ENCODE results near the gene HNRNPA2B1. TPM values are rescaled to one million over a fixed set of nuclear protein-coding genes. Genes with fewer than 3 reads are reported as not detected.
"Not testable (repeated sequence)": the region's sequence is repeated elsewhere in the genome, so short reads cannot be mapped to it uniquely, and the experiment has no call there.

Gene HNRNPA2B1
- total and polyA plus RNA-seq, 4 experiments from 2014 or later, result 450 to 700 (median 470) TPM

DNA sequence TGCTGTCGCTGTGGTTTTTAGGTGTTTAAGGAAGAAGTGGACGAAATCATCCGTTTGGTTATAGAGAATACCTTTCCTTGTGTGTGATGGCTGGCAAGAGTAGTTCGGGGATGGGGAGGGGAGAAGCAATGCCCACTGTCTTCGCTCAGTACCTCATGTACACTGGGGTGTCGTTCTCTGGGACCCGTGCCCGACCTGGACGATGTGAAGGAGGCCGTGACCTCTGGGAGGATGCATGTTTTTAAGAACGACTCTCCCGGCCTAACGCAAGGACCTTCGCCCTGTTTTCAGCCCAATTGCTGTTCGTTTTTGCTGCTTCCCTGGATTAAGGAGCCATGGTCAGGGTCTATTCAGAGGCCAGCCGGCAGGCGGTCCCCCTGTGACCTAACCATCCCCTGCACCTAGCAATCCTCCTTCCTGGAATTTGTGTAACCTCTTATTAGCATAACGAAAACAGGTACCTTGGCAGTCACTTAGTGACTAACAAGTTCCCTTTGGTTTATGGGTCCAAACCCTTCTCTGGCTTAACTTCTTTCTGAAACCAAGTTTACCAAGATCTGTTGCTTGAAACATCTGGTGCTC is 47.2 kb downstream of the HNRNPA2B1 start:
- POLR2A ChIA-PET (ENCODE audit: partially characterized antibody), result interaction anchor here (4.4 to 10.0 kb wide), 2 partner anchors 44 kb away, joined by 169 to 223 read pairs; partner anchors contain the start of genes CBX3 and HNRNPA2B1
- H3K27me3 ChIP-seq (ENCODE audit: insufficient read depth, low read length), result no peaks in the 10 kb centered on the region
- Mint-ChIP-seq H3K4me1 (peaks cover 48 to 66% (median 59%) of the 10 kb centered on the region in 4 donors), H3K27me3 (no peaks in the 10 kb centered on the region), H3K36me3 (peaks cover 0 to 14% of the 10 kb centered on the region in 2 donors), H3K27ac (peak overlapping the region; percentile 94 to 98 (median 96)), H3K4me3 (peak overlapping the region; percentile 90 to 99 (median 96)), H3K9me3 (peaks cover 0 to 1% (median 0%) of the 10 kb centered on the region in 8 donors)
- H3K4me3 ChIP-seq (ENCODE audit: low read length in 2 of 2), result peak overlapping the region; percentile 49 to 93
- H3K9me3 ChIP-seq (ENCODE audit: control insufficient read depth in 1 of 2, low read length in 2 of 2), result no peaks in the 10 kb centered on the region
- peak overlapping the region; percentile 79 for H3K27ac ChIP-seq (ENCODE audit: low read depth, low read length)
- DNase-seq, result peak in 2 of 5 donors; percentile 7 to 30
- intact Hi-C loops (cut with micrococcal nuclease), result loop anchor here (2.0 to 5.0 kb wide), 3 partner anchors 13 to 203 kb away; no protein-coding TSS in a partner anchor
- H3K4me1 ChIP-seq (ENCODE audit: insufficient read depth, low read length), result peaks cover 64% of the 10 kb centered on the region
- CTCF ChIA-PET (ENCODE audit: partially characterized antibody), result interaction anchor here (3.2 kb wide), 1 partner anchor 13 kb away, joined by 9 read pairs; no protein-coding TSS in a partner anchor
- H3K36me3 ChIP-seq (ENCODE audit: insufficient read depth, low read length), result no peaks in the 10 kb centered on the region

- not testable (repeated sequence) for H3K9me3 ChIP-seq (ENCODE audit: control insufficient read depth in 1 of 2, low read length in 2 of 2); H3K36me3 ChIP-seq (ENCODE audit: insufficient read depth, low read length); H3K27me3 Mint-ChIP-seq; H3K27me3 ChIP-seq (ENCODE audit: insufficient read depth, low read length); H3K9me3 Mint-ChIP-seq
- H3K4me3 ChIP-seq (ENCODE audit: low read length in 2 of 2), result peak overlapping the region; percentile 49 to 93
- ChIA-PET POLR2A (ENCODE audit: partially characterized antibody) (interaction anchor here (0.7 to 4.4 kb wide), 16 partner anchors 9 to 260 kb away, joined by 3 to 223 read pairs (median 8); partner anchors contain the start of genes CBX3, HNRNPA2B1 and SNX10), CTCF (ENCODE audit: partially characterized antibody) (interaction anchor here (1.1 to 4.0 kb wide), 9 partner anchors 8 to 74 kb away, joined by 3 to 32 read pairs (median 9); no protein-coding TSS in a partner anchor)
- Mint-ChIP-seq H3K36me3 (peaks cover 0 to 14% of the 10 kb centered on the region in 2 donors), H3K4me1 (peaks cover 45 to 62% (median 55%) of the 10 kb centered on the region in 4 donors), H3K4me3 (peak overlapping the region; percentile 90 to 99 (median 96)), H3K27ac (peak overlapping the region; percentile 94 to 98 (median 96))
- peak in 4 of 5 donors; percentile 38 to 54 (median 46) for DNase-seq
- peaks cover 59% of the 10 kb centered on the region for H3K4me1 ChIP-seq (ENCODE audit: insufficient read depth, low read length)
- H3K27ac ChIP-seq (ENCODE audit: low read depth, low read length), result peak overlapping the region; percentile 79
- intact Hi-C loops (cut with micrococcal nuclease), result loop anchor here (1.0 to 5.0 kb wide), 4 partner anchors 14 to 202 kb away; partner anchors contain the start of gene HNRNPA2B1
Measured at GRCh38 chr7:26152782-26153240, 47.7 kb downstream of the HNRNPA2B1 start.

GRCh38 chr7:26151953-26152781 is 48.4 kb downstream of the HNRNPA2B1 start, which contains the start of gene NFE2L3:
NFE2L3 (plus strand) TSS chr7:26152198; CDS start chr7:26152499, 301 bp downstream.
- ChIA-PET CTCF (ENCODE audit: partially characterized antibody) (interaction anchor here (0.9 to 4.0 kb wide), 17 partner anchors 8 to 260 kb away, joined by 3 to 32 read pairs (median 4); no protein-coding TSS in a partner anchor), POLR2A (ENCODE audit: partially characterized antibody) (interaction anchor here (0.7 to 4.4 kb wide), 17 partner anchors 9 to 259 kb away, joined by 3 to 223 read pairs (median 8); partner anchors contain the start of genes CBX3, HNRNPA2B1 and SNX10)
- Histone ChIP-seq H3K27me3 (ENCODE audit: insufficient read depth, low read length) (no peaks in the 10 kb centered on the region), H3K27ac (ENCODE audit: low read depth, low read length) (peak within 1 kb of the TSS; percentile 79), H3K36me3 (ENCODE audit: insufficient read depth, low read length) (no peaks in the 10 kb centered on the region), H3K9me3 (ENCODE audit: control insufficient read depth in 1 of 2, low read length in 2 of 2) (no peaks in the 10 kb centered on the region), H3K4me3 (ENCODE audit: low read length in 2 of 2) (peak within 1 kb of the TSS; percentile 89 to 93), H3K4me1 (ENCODE audit: insufficient read depth, low read length) (peaks cover 52% of the 10 kb centered on the region)
- Mint-ChIP-seq H3K9me3 (peaks cover 0 to 1% (median 0%) of the 10 kb centered on the region in 8 donors), H3K4me1 (peaks cover 42 to 56% (median 49%) of the 10 kb centered on the region in 4 donors), H3K27me3 (no peaks in the 10 kb centered on the region), H3K36me3 (peaks cover 0 to 14% of the 10 kb centered on the region in 2 donors), H3K4me3 (peak within 1 kb of the TSS; percentile 91 to 99 (median 96)), H3K27ac (peak within 1 kb of the TSS; percentile 94 to 98 (median 96))
- intact Hi-C loops (cut with micrococcal nuclease), result loop anchor here (1.0 to 5.0 kb wide), 4 partner anchors 15 to 201 kb away; partner anchors contain the start of gene HNRNPA2B1
- DNase-seq, result peak; percentile 80 to 84 (median 81)

GRCh38 chr7:26151650-26151952 is 48.9 kb downstream of the HNRNPA2B1 start:
- Mint-ChIP-seq H3K9me3 (peaks cover 0 to 1% (median 0%) of the 10 kb centered on the region in 8 donors), H3K27ac (peak overlapping the region; percentile 91 to 97 (median 94)), H3K4me3 (peak overlapping the region; percentile 85 to 94 (median 93)), H3K4me1 (peaks cover 41 to 53% (median 47%) of the 10 kb centered on the region in 4 donors), H3K36me3 (peaks cover 0 to 14% of the 10 kb centered on the region in 2 donors), H3K27me3 (no peaks in the 10 kb centered on the region)
- H3K27ac ChIP-seq (ENCODE audit: low read depth, low read length), result peak overlapping the region; percentile 79
- ChIA-PET CTCF (ENCODE audit: partially characterized antibody) (interaction anchor here (0.9 to 4.0 kb wide), 17 partner anchors 9 to 259 kb away, joined by 3 to 32 read pairs (median 4); no protein-coding TSS in a partner anchor), POLR2A (ENCODE audit: partially characterized antibody) (interaction anchor here (1.1 to 4.4 kb wide), 13 partner anchors 15 to 259 kb away, joined by 5 to 223 read pairs (median 11); partner anchors contain the start of genes CBX3, HNRNPA2B1 and SNX10)
- no peaks in the 10 kb centered on the region for H3K36me3 ChIP-seq (ENCODE audit: insufficient read depth, low read length)
- H3K4me3 ChIP-seq (ENCODE audit: low read length in 2 of 2), result peak overlapping the region in 1 of 2 donors; percentile 89
- intact Hi-C loops (cut with micrococcal nuclease), result loop anchor here (5.0 kb wide), 1 partner anchor 59 kb away; no protein-coding TSS in a partner anchor
- H3K9me3 ChIP-seq (ENCODE audit: control insufficient read depth in 1 of 2, low read length in 2 of 2), result no peaks in the 10 kb centered on the region
- peaks cover 47% of the 10 kb centered on the region for H3K4me1 ChIP-seq (ENCODE audit: insufficient read depth, low read length)
- no peaks in the 10 kb centered on the region for H3K27me3 ChIP-seq (ENCODE audit: insufficient read depth, low read length)
- DNase-seq, result no peak

DNA sequence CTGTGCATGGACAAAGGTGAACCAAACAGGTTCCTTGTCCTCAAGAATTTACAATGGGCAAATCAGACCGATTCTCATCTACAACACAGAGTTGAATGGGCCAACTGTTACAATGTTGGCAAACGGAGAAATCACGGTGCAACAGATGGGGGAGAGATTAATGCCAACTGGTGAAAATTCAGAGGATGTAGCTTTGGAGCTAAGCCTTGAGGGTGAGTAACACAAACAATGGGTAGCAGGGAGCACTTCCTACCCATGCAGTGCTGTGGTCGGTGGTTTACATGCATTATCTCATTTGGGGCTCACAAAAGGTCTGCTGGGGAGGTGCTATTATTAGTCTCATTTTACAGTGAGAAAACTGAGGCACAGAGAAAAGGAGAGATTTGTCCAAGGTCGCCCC is 49.5 kb downstream of the HNRNPA2B1 start:
- peak in 3 of 5 donors; percentile 5 to 53 (median 8) for DNase-seq
- Histone ChIP-seq H3K27ac (ENCODE audit: low read depth, low read length) (peak overlapping the region; percentile 79), H3K27me3 (ENCODE audit: insufficient read depth, low read length) (no peaks in the 10 kb centered on the region), H3K9me3 (ENCODE audit: control insufficient read depth in 1 of 2, low read length in 2 of 2) (no peaks in the 10 kb centered on the region), H3K4me3 (ENCODE audit: low read length in 2 of 2) (no peak overlapping the region), H3K4me1 (ENCODE audit: insufficient read depth, low read length) (peaks cover 42% of the 10 kb centered on the region), H3K36me3 (ENCODE audit: insufficient read depth, low read length) (no peaks in the 10 kb centered on the region)
- H3K27me3 Mint-ChIP-seq, result no peaks in the 10 kb centered on the region
- CTCF ChIA-PET (ENCODE audit: partially characterized antibody), result interaction anchor here (0.9 to 4.0 kb wide), 12 partner anchors 10 to 214 kb away, joined by 3 to 32 read pairs (median 8); no protein-coding TSS in a partner anchor
- intact Hi-C loops (cut with micrococcal nuclease), result loop anchor here (5.0 kb wide), 1 partner anchor 59 kb away; no protein-coding TSS in a partner anchor
- H3K4me1 Mint-ChIP-seq, result peaks cover 36 to 48% (median 42%) of the 10 kb centered on the region in 4 donors
- H3K27ac Mint-ChIP-seq, result peak overlapping the region; percentile 91 to 97 (median 94)
- H3K36me3 Mint-ChIP-seq, result peaks cover 0 to 14% of the 10 kb centered on the region in 2 donors
- H3K9me3 Mint-ChIP-seq, result peaks cover 0 to 1% (median 0%) of the 10 kb centered on the region in 8 donors
- POLR2A ChIA-PET (ENCODE audit: partially characterized antibody), result interaction anchor here (1.6 to 4.4 kb wide), 10 partner anchors 16 to 140 kb away, joined by 6 to 223 read pairs (median 16); partner anchors contain the start of genes CBX3, HNRNPA2B1 and SNX10
- H3K4me3 Mint-ChIP-seq, result peak overlapping the region; percentile 85 to 94 (median 93)

GRCh38 chr7:26149391-26149977 is 51.1 kb downstream of the HNRNPA2B1 start:
- H3K36me3 ChIP-seq (ENCODE audit: insufficient read depth, low read length), result no peaks in the 10 kb centered on the region
- Mint-ChIP-seq H3K27ac (no peak overlapping the region), H3K36me3 (peaks cover 0 to 14% of the 10 kb centered on the region in 2 donors), H3K9me3 (peaks cover 0 to 1% (median 0%) of the 10 kb centered on the region in 8 donors), H3K4me3 (no peak overlapping the region), H3K4me1 (peaks cover 22 to 32% (median 28%) of the 10 kb centered on the region in 4 donors), H3K27me3 (no peaks in the 10 kb centered on the region)
- intact Hi-C loops (cut with micrococcal nuclease), result no loop called here
- peaks cover 27% of the 10 kb centered on the region for H3K4me1 ChIP-seq (ENCODE audit: insufficient read depth, low read length)
- H3K4me3 ChIP-seq (ENCODE audit: low read length in 2 of 2), result no peak overlapping the region
- no peaks in the 10 kb centered on the region for H3K27me3 ChIP-seq (ENCODE audit: insufficient read depth, low read length)
- no peak for DNase-seq
- no peak overlapping the region for H3K27ac ChIP-seq (ENCODE audit: low read depth, low read length)
- no peaks in the 10 kb centered on the region for H3K9me3 ChIP-seq (ENCODE audit: control insufficient read depth in 1 of 2, low read length in 2 of 2)
- POLR2A ChIA-PET (ENCODE audit: partially characterized antibody), result interaction anchor here (4.4 kb wide), 1 partner anchor 48 kb away, joined by 223 read pairs; the partner anchor contains the start of genes CBX3 and HNRNPA2B1
- CTCF ChIA-PET (ENCODE audit: partially characterized antibody), result interaction anchor here (4.0 kb wide), 1 partner anchor 59 kb away, joined by 19 read pairs; no protein-coding TSS in a partner anchor
